ENCODE data around the gene DYNC2I2. TPM values are rescaled to one million over a fixed set of nuclear protein-coding genes. Genes with fewer than 3 reads are reported as not detected.

The DYNC2I2 gene
- total RNA-seq, 4 donors from 2014 or later = 36.6 to 46.8 (median 44.0) TPM

GRCh38 chr9:128631636-128632035 lies 25.0 kb downstream of the DYNC2I2 start:
- TF ChIP-seq POLR2A (IDR thresholded peaks at IDR 0.05) = no peak
- intact Hi-C loops (cut with DNase I; ENCODE audit: low total_unique reads) = no loop called here
- H3K4me3 ChIP-seq (ENCODE audit: low read depth, poor library complexity, severe bottlenecking) = no peak overlapping the region
- DNase-seq (ENCODE audit: low spot score in 2 of 2) = no peak
- 94% methylated on average over 9 of the region's 9 CpGs for WGBS, 2 donors

- no peak for TF ChIP-seq CTCF (IDR thresholded peaks at IDR 0.05)
- TF ChIP-seq POLR2A (IDR thresholded peaks at IDR 0.05) = no peak
- 72 to 74% methylated on average over 9 of the region's 9 CpGs for WGBS, 2 donors
- H3K4me3 ChIP-seq (ENCODE audit: low read depth, poor library complexity, severe bottlenecking) = no peak overlapping the region
- no peak for DNase-seq (ENCODE audit: low spot score in 2 of 2)
- intact Hi-C loops (cut with DNase I; ENCODE audit: low total_unique reads) = loop anchor here (5.0 kb wide), 1 partner anchor 343 kb away; no protein-coding TSS in a partner anchor
Observed at GRCh38 chr9:128629852-128630545, 26.6 kb downstream of the DYNC2I2 start.

GRCh38 chr9:128629136-128629535 lies 27.5 kb downstream of the DYNC2I2 start:
- intact Hi-C loops (cut with DNase I; ENCODE audit: low total_unique reads) = loop anchor here (5.0 kb wide), 1 partner anchor 342 kb away; no protein-coding TSS in a partner anchor
- TF ChIP-seq POLR2A (IDR thresholded peaks at IDR 0.05) = no peak
- no peak for TF ChIP-seq CTCF (IDR thresholded peaks at IDR 0.05)

GRCh38 chr9:128628471-128629048 lies 28.1 kb downstream of the DYNC2I2 start:
- 52 to 56% methylated on average over 15 to 17 of the region's 17 CpGs for WGBS, 2 donors
- H3K4me3 ChIP-seq (ENCODE audit: low read depth, poor library complexity, severe bottlenecking) = no peak overlapping the region
- DNase-seq (ENCODE audit: low spot score in 2 of 2) = peak in 1 of 2 donors; percentile 91
- intact Hi-C loops (cut with DNase I; ENCODE audit: low total_unique reads) = loop anchor here (5.0 kb wide), 1 partner anchor 341 kb away; no protein-coding TSS in a partner anchor
- TF ChIP-seq POLR2A (IDR thresholded peaks at IDR 0.05) = no peak
- no peak for TF ChIP-seq CTCF (IDR thresholded peaks at IDR 0.05)

More at GRCh38 chr9:128629136-128629535, 27.5 kb downstream of the DYNC2I2 start:
- no peak for DNase-seq (ENCODE audit: low spot score in 2 of 2)
- WGBS, 2 donors = 85 to 92% methylated on average over 10 of the region's 10 CpGs
- H3K4me3 ChIP-seq (ENCODE audit: low read depth, poor library complexity, severe bottlenecking) = no peak overlapping the region

GRCh38 chr9:128627906-128628305 lies 28.7 kb downstream of the DYNC2I2 start:
- H3K4me3 ChIP-seq (ENCODE audit: low read depth, poor library complexity, severe bottlenecking) = no peak overlapping the region
- intact Hi-C loops (cut with DNase I; ENCODE audit: low total_unique reads) = loop anchor here (5.0 kb wide), 1 partner anchor 341 kb away; no protein-coding TSS in a partner anchor
- WGBS, 2 donors = 75 to 83% methylated on average over 13 of the region's 13 CpGs
- no peak for TF ChIP-seq CTCF (IDR thresholded peaks at IDR 0.05)
- no peak for TF ChIP-seq POLR2A (IDR thresholded peaks at IDR 0.05)
- no peak for DNase-seq (ENCODE audit: low spot score in 2 of 2)

GRCh38 chr9:128627127-128627715 lies 29.4 kb downstream of the DYNC2I2 start:
- no peak for DNase-seq (ENCODE audit: low spot score in 2 of 2)
- TF ChIP-seq POLR2A (IDR thresholded peaks at IDR 0.05) (no peak), CTCF (IDR thresholded peaks at IDR 0.05) (no peak)
- intact Hi-C loops (cut with DNase I; ENCODE audit: low total_unique reads) = loop anchor here (5.0 kb wide), 1 partner anchor 340 kb away; no protein-coding TSS in a partner anchor
- 87 to 90% methylated on average over 13 to 15 of the region's 15 CpGs for WGBS, 2 donors
- H3K4me3 ChIP-seq (ENCODE audit: low read depth, poor library complexity, severe bottlenecking) = no peak overlapping the region

Data from lower leg skin (tissue), 4 donors.